WTC11 (cell line): ENCODE results near the gene ZFP92.

Source experiments
- CBFB ChIP-seq: sonication (generic); formaldehyde crosslinking; IDR thresholded peaks from 2 replicates; pipeline ENCODE4 v1.8.1; 2022; ENCODE audit warnings: mild to moderate bottlenecking, low read depth, missing genetic modification reagents
- IRF2 ChIP-seq: sonication (generic); formaldehyde crosslinking; IDR thresholded peaks from 2 replicates; pipeline ENCODE4 v1.8.0; 2022; ENCODE audit warnings: low read depth, missing genetic modification reagents, borderline replicate concordance
- RORB ChIP-seq: fragments of 250-450 bp; sonication (Bioruptor Pico); IDR thresholded peaks from 2 replicates; pipeline ENCODE4 v1.9.0; 2021; ENCODE audit warnings: mild to moderate bottlenecking
- TF ChIP-seq, protein P1 (sequence below): sonication (generic); formaldehyde crosslinking; IDR thresholded peaks from 2 replicates; pipeline ENCODE4 v1.8.1; 2023; ENCODE audit warnings: mild to moderate bottlenecking, missing genetic modification reagents
- TF ChIP-seq, protein P2 (sequence below): sonication (generic); formaldehyde crosslinking; IDR thresholded peaks from 2 replicates; pipeline ENCODE4 v1.8.1; 2022; ENCODE audit warnings: low read depth, missing genetic modification reagents, borderline replicate concordance
- TF ChIP-seq, protein P3 (sequence below): sonication (generic); formaldehyde crosslinking; IDR thresholded peaks from 2 replicates; pipeline ENCODE4 v1.8.0; 2023; ENCODE audit warnings: missing genetic modification reagents, mild to moderate bottlenecking, borderline replicate concordance
- TF ChIP-seq, protein P4 (sequence below): fragments of 200-600 bp; IDR thresholded peaks from 2 replicates; pipeline ENCODE4 v1.8.0; 2022; ENCODE audit warnings: antibody characterized with exemption

DNA sequence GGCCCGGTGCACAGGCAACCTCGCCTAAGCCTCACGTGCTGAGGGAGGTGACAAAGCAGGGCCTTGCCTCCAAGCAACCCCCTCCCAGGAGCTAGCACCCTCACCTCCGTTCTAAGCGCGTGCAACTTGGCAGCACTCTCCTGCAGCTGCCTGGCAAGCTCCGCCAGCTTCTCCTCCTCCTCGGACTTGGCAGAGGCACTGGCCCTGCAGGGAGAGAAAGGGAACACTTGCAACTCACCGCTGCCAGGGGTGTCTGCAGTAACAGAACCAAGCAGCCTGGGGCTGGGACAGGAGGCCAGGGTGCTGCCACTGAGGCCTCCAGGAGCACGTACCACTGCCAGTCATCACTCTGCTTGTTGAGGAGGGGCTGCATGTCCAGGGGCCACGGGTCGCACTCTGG is 44.9 kb downstream of the ZFP92 start:
- TF ChIP-seq, protein P1, sequence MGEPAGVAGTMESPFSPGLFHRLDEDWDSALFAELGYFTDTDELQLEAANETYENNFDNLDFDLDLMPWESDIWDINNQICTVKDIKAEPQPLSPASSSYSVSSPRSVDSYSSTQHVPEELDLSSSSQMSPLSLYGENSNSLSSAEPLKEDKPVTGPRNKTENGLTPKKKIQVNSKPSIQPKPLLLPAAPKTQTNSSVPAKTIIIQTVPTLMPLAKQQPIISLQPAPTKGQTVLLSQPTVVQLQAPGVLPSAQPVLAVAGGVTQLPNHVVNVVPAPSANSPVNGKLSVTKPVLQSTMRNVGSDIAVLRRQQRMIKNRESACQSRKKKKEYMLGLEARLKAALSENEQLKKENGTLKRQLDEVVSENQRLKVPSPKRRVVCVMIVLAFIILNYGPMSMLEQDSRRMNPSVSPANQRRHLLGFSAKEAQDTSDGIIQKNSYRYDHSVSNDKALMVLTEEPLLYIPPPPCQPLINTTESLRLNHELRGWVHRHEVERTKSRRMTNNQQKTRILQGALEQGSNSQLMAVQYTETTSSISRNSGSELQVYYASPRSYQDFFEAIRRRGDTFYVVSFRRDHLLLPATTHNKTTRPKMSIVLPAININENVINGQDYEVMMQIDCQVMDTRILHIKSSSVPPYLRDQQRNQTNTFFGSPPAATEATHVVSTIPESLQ (CRISPR knock-in tag), result no peak
- TF ChIP-seq CBFB (CRISPR knock-in tag), result no peak
- TF ChIP-seq, protein P2, sequence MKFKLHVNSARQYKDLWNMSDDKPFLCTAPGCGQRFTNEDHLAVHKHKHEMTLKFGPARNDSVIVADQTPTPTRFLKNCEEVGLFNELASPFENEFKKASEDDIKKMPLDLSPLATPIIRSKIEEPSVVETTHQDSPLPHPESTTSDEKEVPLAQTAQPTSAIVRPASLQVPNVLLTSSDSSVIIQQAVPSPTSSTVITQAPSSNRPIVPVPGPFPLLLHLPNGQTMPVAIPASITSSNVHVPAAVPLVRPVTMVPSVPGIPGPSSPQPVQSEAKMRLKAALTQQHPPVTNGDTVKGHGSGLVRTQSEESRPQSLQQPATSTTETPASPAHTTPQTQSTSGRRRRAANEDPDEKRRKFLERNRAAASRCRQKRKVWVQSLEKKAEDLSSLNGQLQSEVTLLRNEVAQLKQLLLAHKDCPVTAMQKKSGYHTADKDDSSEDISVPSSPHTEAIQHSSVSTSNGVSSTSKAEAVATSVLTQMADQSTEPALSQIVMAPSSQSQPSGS (CRISPR knock-in tag), result no peak
- no peak for TF ChIP-seq IRF2 (CRISPR knock-in tag)
- no peak for TF ChIP-seq RORB (CRISPR knock-in tag)
- TF ChIP-seq, protein P3, sequence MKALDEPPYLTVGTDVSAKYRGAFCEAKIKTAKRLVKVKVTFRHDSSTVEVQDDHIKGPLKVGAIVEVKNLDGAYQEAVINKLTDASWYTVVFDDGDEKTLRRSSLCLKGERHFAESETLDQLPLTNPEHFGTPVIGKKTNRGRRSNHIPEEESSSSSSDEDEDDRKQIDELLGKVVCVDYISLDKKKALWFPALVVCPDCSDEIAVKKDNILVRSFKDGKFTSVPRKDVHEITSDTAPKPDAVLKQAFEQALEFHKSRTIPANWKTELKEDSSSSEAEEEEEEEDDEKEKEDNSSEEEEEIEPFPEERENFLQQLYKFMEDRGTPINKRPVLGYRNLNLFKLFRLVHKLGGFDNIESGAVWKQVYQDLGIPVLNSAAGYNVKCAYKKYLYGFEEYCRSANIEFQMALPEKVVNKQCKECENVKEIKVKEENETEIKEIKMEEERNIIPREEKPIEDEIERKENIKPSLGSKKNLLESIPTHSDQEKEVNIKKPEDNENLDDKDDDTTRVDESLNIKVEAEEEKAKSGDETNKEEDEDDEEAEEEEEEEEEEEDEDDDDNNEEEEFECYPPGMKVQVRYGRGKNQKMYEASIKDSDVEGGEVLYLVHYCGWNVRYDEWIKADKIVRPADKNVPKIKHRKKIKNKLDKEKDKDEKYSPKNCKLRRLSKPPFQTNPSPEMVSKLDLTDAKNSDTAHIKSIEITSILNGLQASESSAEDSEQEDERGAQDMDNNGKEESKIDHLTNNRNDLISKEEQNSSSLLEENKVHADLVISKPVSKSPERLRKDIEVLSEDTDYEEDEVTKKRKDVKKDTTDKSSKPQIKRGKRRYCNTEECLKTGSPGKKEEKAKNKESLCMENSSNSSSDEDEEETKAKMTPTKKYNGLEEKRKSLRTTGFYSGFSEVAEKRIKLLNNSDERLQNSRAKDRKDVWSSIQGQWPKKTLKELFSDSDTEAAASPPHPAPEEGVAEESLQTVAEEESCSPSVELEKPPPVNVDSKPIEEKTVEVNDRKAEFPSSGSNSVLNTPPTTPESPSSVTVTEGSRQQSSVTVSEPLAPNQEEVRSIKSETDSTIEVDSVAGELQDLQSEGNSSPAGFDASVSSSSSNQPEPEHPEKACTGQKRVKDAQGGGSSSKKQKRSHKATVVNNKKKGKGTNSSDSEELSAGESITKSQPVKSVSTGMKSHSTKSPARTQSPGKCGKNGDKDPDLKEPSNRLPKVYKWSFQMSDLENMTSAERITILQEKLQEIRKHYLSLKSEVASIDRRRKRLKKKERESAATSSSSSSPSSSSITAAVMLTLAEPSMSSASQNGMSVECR (CRISPR knock-in tag), result no peak
- TF ChIP-seq, protein P4, sequence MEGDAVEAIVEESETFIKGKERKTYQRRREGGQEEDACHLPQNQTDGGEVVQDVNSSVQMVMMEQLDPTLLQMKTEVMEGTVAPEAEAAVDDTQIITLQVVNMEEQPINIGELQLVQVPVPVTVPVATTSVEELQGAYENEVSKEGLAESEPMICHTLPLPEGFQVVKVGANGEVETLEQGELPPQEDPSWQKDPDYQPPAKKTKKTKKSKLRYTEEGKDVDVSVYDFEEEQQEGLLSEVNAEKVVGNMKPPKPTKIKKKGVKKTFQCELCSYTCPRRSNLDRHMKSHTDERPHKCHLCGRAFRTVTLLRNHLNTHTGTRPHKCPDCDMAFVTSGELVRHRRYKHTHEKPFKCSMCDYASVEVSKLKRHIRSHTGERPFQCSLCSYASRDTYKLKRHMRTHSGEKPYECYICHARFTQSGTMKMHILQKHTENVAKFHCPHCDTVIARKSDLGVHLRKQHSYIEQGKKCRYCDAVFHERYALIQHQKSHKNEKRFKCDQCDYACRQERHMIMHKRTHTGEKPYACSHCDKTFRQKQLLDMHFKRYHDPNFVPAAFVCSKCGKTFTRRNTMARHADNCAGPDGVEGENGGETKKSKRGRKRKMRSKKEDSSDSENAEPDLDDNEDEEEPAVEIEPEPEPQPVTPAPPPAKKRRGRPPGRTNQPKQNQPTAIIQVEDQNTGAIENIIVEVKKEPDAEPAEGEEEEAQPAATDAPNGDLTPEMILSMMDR, result no peak
